GM19035 (cell line): Measurements from ENCODE around the gene JMJD8.

Source experiments
- ATAC-seq: cut with Tn5 transposase; IDR thresholded peaks from one replicate; pipeline ENCODE4 v1.9.1; 2021; ENCODE audit not compliant: unreplicated experiment

JMJD8 gene

DNA sequence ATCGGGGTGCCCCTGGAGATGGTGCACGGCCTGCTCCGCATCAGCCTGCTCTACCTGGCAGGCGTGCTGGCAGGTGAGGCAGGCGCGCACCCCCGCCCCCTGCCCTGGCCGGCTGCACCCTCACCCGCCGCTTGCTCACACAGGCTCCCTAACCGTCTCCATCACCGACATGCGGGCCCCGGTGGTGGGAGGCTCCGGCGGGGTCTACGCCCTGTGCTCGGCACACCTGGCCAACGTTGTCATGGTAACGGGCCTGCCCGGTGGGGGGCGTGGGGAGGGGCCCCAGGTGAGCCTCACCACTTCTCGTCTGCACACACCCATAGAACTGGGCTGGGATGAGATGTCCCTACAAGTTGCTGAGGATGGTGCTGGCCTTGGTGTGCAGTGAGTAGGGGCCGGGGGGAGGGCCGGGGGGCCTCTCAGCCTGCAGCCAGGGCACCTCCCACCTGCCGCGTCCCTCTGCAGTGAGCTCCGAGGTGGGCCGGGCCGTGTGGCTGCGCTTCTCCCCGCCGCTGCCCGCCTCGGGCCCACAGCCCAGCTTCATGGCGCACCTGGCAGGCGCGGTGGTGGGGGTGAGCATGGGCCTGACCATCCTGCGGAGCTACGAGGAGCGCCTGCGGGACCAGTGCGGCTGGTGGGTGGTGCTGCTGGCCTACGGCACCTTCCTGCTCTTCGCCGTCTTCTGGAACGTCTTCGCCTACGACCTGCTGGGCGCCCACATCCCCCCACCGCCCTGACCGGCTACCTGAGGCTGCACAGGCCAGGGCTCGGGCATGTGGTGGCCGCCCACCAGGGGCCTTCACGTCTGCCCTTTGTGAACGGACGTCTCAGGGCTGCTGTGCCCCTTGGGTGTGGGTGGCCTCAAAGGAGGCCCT lies 6.6 kb downstream of the JMJD8 start:
- no peak for ATAC-seq

GRCh38 chr16:676913-677312 lies 7.2 kb downstream of the JMJD8 start:
- no peak for ATAC-seq

DNA sequence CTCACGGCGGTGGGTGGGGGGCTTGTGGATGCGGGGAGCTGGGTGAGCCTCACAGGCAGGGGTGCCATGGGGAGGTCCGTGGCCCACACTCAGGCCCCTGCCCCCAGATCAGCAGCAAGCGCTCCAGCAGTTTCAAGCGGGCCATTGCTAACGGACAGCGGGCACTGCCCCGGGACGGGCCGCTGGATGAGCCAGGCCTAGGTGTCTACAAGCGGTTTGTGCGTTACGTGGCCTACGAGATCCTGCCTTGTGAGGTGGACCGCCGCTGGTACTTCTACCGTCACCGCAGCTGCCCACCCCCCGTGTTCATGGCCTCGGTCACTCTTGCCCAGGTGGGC lies 7.6 kb downstream of the JMJD8 start:
- ATAC-seq = no peak

GRCh38 chr16:675884-676564 lies 8.1 kb downstream of the JMJD8 start:
- ATAC-seq = no peak

DNA sequence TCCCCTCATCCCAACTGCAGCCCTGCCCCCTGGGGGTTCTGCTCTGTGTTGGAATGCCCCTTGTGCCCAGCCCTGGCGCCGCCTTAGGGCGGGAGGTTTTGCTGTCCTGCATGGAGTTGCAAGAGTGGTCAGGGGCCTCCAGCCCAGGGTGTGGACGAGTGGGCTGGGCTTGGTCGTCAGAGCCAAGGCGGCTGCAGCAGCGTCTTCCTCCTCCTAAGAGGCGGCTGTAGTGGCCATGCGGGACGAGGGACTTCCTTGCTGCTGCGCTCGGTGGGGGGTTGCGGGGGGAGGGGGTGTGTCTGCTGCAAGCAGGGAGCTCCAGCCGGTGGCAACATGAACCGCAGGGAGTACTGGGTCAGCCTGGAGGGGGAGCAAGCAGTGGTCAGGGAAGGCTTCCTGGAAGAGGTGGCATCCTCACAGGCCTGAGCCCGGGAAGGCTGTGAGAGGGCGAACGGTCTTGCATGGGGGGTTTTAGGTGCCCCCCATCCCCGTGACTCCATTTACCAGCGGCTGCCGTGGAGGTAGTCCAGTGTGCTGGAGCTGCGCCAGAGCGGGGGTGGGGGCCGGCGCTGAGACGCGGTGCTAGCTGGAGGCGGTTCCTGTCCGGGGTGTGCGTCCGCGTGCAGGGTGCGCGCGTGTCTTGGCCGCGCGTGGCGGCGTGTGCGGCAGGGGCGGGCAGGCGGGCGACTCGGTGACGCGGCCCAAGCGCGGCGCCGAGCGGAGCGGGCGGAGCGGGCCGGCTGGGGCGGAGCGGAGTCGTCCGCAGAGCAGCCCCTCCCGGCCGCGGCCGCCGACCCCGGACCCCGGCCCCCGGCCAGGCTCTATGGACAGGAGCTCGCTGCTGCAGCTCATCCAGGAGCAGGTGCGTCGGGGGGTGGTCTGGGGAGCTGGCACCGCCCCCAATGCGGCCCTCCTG lies 8.9 kb downstream of the JMJD8 start, which contains the start of gene RHBDL1:
Gene RHBDL1, plus strand, starts transcription at position 704 of the 916 bp plus-strand sequence. Its CDS starts 120 bp downstream, at position 824.
- ATAC-seq = no peak

DNA sequence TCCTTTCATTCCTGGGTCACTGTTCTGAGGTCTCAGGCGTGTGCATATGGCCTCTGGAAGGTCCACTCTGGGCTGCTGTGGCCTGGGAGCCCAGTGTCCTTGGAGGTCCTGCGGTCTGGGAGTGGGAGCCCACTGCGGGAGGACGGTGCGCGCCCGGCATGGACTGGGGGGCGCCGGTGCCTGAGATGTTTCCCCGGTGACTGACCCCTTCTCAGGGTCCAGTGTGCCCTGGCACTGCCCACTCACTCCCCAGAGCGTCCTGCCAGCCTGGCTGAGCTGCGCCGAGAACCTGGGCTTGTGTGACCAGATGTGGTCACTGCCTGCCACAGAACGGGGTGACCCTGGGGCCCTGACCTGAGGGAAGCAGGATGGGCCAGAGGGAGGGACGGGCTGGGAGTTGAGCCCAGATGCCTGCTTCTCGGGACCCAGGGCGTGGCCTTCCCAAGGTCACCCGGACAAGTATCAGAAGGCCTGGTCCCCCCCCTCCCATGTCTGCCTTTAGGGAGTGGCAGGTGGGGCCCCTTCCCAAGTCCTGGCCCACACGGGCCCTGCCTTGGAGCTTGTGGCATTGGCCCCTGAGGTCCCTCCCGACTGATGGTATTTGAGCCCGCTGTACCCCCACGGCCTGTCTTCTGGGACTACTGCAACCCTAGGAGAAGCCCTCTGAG lies 9.8 kb downstream of the JMJD8 start:
- ATAC-seq = no peak

DNA sequence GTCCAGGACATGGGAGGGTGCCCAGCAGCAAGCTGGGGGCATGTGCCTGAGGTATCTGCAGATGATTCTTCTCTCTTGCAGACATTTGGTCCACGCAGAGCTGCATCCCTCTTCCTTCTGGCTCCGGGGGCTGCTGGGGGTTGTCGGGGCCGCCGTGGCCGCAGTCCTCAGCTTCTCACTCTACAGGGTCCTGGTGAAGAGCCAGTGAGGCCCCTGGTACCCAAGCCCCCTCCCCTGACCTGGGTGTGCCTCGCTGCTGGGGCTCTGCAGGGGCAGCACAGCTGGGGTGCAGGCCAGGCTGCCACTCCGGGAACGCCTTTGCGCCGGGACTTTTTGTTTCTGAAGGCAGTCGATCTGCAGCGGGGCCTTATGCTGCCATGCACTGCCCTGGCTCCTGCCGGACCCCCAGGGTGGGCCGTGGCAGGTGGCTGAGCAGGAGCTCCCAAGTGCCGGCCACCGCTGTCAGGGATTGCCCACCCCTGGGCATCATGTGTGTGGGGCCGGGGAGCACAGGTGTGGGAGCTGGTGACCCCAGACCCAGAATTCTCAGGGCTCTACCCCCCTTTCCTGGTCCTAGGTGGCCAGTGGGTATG lies 10.6 kb downstream of the JMJD8 start:
- ATAC-seq = no peak

DNA sequence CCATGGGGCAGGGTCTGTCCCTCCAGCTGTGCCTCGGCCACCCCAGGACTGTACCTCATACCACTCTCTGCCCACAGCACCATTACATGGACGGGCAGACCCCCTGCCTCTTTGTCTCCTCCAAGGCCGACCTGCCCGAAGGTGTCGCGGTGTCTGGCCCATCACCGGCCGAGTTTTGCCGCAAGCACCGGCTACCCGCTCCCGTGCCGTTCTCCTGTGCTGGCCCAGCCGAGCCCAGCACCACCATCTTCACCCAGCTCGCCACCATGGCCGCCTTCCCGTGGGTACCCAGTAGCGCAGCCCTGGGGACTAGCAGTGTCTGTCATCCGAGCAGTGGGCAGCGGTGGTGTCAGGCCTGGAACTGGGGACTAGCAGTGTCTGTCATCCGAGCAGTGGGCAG lies 11.3 kb downstream of the JMJD8 start:
- no peak for ATAC-seq

DNA sequence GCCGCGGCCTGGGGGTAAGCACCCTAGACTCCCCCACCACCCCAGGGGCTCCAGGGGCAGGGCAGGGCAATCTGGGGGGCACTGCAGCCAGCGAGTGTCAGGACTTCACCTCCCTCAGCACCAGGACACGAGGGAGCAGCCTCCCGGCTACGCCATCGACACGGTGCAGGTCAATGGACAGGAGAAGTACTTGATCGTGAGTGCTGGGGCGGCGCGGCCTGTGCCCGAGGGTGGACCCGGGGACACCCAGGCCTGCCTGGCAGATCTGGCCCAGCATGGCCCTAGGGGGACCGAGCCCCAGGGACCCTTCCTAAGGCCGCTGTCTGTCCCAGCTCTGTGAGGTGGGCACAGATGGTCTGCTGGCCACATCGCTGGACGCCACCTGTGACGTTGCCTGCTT lies 11.8 kb downstream of the JMJD8 start:
- no peak for ATAC-seq

GRCh38 chr16:671353-672131 lies 12.6 kb downstream of the JMJD8 start:
- no peak for ATAC-seq

DNA sequence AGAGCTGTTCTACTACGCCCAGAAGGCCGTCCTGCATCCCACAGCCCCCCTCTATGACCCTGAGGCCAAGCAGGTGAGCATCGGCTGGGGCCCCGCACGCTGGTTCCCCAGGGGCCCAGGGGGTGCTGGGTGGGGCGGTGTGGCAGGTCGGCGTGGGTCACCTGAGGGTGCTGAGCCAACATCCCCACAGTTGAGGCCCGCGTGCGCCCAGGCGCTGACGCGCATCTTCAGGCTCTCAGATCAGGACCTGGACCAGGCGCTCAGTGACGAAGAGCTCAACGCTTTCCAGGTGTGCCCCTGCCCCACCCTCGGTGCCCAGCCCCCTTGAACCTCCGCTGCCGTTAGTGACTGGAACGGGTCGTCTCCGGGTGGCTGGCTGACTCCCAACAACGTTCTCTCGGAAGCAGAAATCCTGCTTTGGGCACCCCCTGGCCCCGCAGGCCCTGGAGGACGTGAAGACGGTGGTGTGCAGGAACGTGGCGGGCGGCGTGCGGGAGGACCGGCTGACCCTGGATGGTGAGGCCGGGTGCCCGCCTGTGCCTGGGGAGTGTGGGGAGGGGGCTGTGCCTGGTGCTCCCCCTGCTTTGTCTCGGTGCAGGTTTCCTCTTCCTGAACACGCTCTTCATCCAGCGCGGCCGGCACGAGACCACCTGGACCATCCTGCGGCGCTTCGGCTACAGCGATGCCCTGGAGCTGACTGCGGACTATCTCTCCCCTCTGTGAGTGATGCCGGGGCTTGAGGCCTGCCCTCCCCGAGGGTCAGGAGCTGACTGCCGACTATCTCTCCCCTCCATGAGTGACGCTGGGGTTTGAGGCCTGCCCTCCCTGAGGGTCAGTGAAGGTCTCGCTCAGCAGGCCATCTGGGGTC lies 13.4 kb downstream of the JMJD8 start:
- no peak for ATAC-seq

DNA sequence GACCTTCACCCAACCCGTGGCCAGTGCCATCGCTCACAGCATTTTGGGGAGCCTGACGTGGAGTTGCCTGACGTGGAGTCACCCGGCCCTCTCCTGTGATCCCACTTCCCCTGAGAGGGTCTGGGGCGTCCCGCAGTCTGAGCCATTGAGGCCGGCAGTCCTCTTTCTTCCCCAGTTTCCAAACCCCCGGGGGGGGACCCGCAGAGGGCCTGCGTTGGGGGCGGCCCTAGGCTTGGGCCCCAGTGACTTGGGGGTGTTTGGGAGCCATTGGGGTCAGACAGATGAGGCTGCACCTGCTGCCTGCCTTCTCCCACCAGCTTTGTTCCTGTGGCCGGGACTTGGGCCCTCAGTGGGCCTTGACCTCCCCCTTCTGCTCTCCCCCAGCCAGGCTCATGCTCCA lies 14.5 kb downstream of the JMJD8 start:
- ATAC-seq = no peak

DNA sequence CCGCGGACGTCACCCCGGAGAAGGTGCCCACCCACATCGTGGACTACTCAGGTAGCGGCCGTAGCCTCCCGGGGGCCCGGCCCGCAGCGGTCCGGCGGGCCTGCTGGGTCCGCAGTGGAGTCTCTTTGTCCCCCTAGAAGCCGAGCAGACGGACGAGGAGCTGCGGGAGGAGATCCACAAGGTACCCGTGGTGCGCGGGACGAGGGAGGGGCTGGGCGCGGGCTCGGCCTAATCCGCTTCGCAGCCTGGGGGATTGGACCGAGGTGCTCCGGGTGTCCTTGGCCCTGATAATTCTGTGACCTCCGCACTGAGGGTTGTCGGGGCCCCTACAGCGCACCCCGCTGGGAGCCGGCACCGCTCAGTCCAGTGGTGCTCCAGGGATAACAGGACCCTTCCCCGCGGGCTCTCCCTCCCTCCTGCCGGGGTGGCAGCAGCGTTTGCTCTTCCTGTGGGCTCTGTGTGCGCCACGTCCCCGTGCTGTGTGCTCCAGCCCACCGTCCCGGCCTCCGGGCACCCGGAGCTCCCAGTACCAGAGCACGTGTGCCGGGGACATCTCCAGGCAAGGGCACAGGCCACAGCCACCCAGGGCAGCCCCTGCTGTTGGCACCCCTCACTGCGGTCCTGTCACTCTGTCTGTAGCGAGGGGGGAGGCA lies 15.5 kb downstream of the JMJD8 start:
- ATAC-seq = peak; percentile 7

- peak; percentile 80 for ATAC-seq
Observed at GRCh38 chr16:667780-668518, 16.2 kb downstream of the JMJD8 start, which contains the start of gene RHOT2. Gene RHOT2 (plus strand): TSS chr16:668132. CDS start chr16:668200, 68 bp downstream.

- no peak for ATAC-seq
Observed at GRCh38 chr16:667113-667779, 16.9 kb downstream of the JMJD8 start.

GRCh38 chr16:666572-666971 lies 17.6 kb downstream of the JMJD8 start:
- no peak for ATAC-seq

GRCh38 chr16:662597-662996 lies 21.5 kb downstream of the JMJD8 start:
- no peak for ATAC-seq
